Heart right ventricle (tissue), 16 donors: ENCODE data around the gene KLF1. TPM values are rescaled to one million over a fixed set of nuclear protein-coding genes. Genes with fewer than 3 reads are reported as not detected.

ENCODE experiments used
- ATAC-seq, 8 donors: fragments of 200-7000 bp; cut with Tn5 transposase; one replicate each; pipeline ENCODE4 v1.9.1; 2020; ENCODE audit warnings: mild to moderate bottlenecking in 8 of 8, moderate library complexity in 8 of 8, moderate number of reproducible peaks in 1 of 8
- DNase-seq, 2 donors: peaks; one replicate each; pipeline ENCODE4 v3.0.0-alpha.2; 2020
- H3K27ac ChIP-seq, 10 donors: fragments of 200-600 bp; sonication (generic) in 2 of 10; one replicate each; pipeline versions ENCODE4 v1.5.0 to v1.8.0; 2020 to 2022; ENCODE audit warnings: mild to moderate bottlenecking in 3 of 10
- H3K27me3 ChIP-seq, 7 donors: fragments of 200-600 bp; one replicate each; pipeline ENCODE4 v1.8.0; 2021 to 2022; ENCODE audit warnings: mild to moderate bottlenecking in 2 of 7
- H3K36me3 ChIP-seq, 9 donors: fragments of 200-600 bp; sonication (generic) in 1 of 9; one replicate each; pipeline versions ENCODE4 v1.5.0 to v1.8.0; 2020 to 2022; ENCODE audit warnings: mild to moderate bottlenecking in 2 of 9
- H3K4me1 ChIP-seq, 9 donors: fragments of 200-600 bp; sonication (generic) in 1 of 9; one replicate each; pipeline versions ENCODE4 v1.5.0 to v1.8.0; 2020 to 2022; ENCODE audit warnings: mild to moderate bottlenecking in 4 of 9
- H3K4me3 ChIP-seq, 10 donors: fragments of 200-600 bp; sonication (generic) in 2 of 10; one replicate each; pipeline versions ENCODE4 v1.5.0 to v1.8.0; 2020 to 2022; ENCODE audit warnings: mild to moderate bottlenecking in 7 of 10, moderate library complexity in 2 of 10
- H3K9me3 ChIP-seq, 11 donors: fragments of 200-600 bp in 10 of 11; sonication (generic) in 2 of 11; one replicate each; pipeline versions ENCODE4 v1.5.0 to v1.8.0; 2013 to 2022; ENCODE audit warnings: mild to moderate bottlenecking in 2 of 11, control low read depth in 1 of 11, moderate library complexity in 1 of 11
- WGBS, 2 donors: extraction: QIAGEN DNeasy Blood & Tissue Kit; methylation state at CpG; one replicate each; pipeline ENCODE4 v1.1.7; 2013; ENCODE audit warnings: inconsistent platforms in 1 of 2; 5-methylcytosine and 5-hydroxymethylcytosine counted together
- intact Hi-C, 10 donors: fragments of 100-400 bp; cut with DNase I; formaldehyde crosslinking; loops; one replicate each; pipeline versions ENCODE4 v1.11.1 to v1.14.2; 2022
- polyA plus RNA-seq, 2 donors: library from polyadenylated mRNA; stranded (reverse); fragments of 200-250 nt; gene quantifications; one replicate each; pipeline ENCODE4 v1.2.3, GENCODE V29; 2013
- total RNA-seq, 10 donors: library from RNA; stranded (reverse); fragmentation: NEBNext Ultra II Directional in 3 of 10; extraction: Animal tissue kit (Norgen Biotek cat#: 25700) in 3 of 10; gene quantifications; one replicate each; pipeline versions ENCODE4 v1.2.1 to v1.2.4, GENCODE V29; 2021 to 2023
- TF ChIP-seq, protein P1 (sequence below), 9 donors: fragments of 200-600 bp; sonication (generic) in 2 of 9; IDR thresholded peaks; one replicate each; pipeline versions ENCODE4 v1.5.0 to v1.8.0; 2021 to 2022; ENCODE audit warnings: antibody characterized with exemption in 9 of 9, mild to moderate bottlenecking in 5 of 9, moderate library complexity in 1 of 9
- donor health status: Arrhythmogenic right ventricular cardiomyopathy.
- donor health status: ischemic (EF 13 %, LVEDD 7.1; RV severe dilation, severe dysfunction).
- donor health status: healthy with polysubstance abuse.
- donor health status: DM: no; HTN: yes; CAD: no.
- donor health status: DM: no; HTN: no; CAD: no.
- donor health status: ischemic (EF 25% LVEDD 6.9; RV normal size, moderate dysfunction).
- donor health status: ischemic (EF 25% LVEDD 5.7; RV mildly dilated, moderate dysfunction).
- donor health status: healthy.
- donor health status: DM: yes; HTN: yes; CAD: no.
- donor health status: Ischemic cardiomyopathy.
- donor health status: ischemic (EF 35%, LVEDD 5.7; RV mildly dilated, moderate dysfunction).
- donor health status: nonischemic (EF 11% LVEDD 7.7; RV severe dilation, severe dysfunction).
- donor health status: DM: yes; HTN: yes; CAD: no.
- donor health status: PGD.
- donor health status: ischemic (EF 29% LVEDD 5.4; RV normal size, mild dysfunction).
- donor health status: nonischemic (EF 23%, LVEDD 6.1; RV moderate dilation, normal function).

KLF1 gene
- total and polyA plus RNA-seq, 12 donors: 0.13 TPM; not detected in 11

DNA sequence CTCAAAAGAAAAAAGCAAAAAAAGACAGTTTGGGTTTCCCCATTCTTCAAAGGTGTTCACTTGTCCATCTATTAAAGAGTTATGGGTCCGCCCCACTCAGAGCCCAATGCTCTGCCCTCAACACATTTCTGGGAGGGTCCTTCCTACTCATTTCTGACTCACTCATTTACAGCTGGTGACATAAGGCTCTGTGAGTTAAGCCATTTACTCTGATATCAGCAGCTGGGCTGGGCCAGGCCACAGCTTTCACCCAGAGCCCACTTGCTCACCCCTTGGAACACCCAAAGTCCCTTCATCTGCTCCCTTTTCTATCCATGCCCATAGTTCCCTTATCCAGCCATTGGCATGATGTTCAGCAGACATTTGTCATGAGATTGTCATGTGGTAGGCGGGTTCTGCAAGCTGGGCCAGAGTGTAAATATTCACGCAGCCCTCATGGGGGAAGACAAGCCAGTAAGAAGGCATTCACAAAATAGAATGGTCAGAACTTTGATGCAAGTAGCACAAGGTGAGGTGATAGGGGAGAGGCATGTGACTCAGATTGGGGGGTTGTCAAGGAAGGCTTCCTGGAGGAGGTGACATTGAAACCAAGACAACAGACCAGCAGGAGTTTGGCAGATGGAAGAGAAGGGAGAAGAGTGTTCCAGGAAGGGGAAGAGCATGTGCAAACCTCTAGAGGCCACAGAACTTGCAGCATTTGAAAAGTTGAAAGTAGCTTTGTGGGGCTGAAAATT is 42.8 kb downstream of the KLF1 start:
- Histone ChIP-seq H3K36me3 (no peaks in the 10 kb centered on the region), H3K4me1 (peaks cover 3 to 21% (median 9%) of the 10 kb centered on the region in 9 donors), H3K4me3 (no peak overlapping the region), H3K27me3 (peaks cover 4 to 82% (median 67%) of the 10 kb centered on the region in 7 donors), H3K27ac (no peak overlapping the region), H3K9me3 (no peaks in the 10 kb centered on the region)
- no peak for DNase-seq
- TF ChIP-seq, protein P1, sequence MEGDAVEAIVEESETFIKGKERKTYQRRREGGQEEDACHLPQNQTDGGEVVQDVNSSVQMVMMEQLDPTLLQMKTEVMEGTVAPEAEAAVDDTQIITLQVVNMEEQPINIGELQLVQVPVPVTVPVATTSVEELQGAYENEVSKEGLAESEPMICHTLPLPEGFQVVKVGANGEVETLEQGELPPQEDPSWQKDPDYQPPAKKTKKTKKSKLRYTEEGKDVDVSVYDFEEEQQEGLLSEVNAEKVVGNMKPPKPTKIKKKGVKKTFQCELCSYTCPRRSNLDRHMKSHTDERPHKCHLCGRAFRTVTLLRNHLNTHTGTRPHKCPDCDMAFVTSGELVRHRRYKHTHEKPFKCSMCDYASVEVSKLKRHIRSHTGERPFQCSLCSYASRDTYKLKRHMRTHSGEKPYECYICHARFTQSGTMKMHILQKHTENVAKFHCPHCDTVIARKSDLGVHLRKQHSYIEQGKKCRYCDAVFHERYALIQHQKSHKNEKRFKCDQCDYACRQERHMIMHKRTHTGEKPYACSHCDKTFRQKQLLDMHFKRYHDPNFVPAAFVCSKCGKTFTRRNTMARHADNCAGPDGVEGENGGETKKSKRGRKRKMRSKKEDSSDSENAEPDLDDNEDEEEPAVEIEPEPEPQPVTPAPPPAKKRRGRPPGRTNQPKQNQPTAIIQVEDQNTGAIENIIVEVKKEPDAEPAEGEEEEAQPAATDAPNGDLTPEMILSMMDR (IDR thresholded peaks at IDR 0.05): no peak
- ATAC-seq: no peak
- 82 to 86% methylated on average over 3 of the region's 3 CpGs for WGBS, 2 donors
- intact Hi-C loops: loop anchor here in 4 of 10 donors (5.0 to 10.0 kb wide), 3 partner anchors 37 to 77 kb away; partner anchors contain the start of genes HOOK2 (in 1 of the 4) and RNASEH2A (in 1 of the 4)

DNA sequence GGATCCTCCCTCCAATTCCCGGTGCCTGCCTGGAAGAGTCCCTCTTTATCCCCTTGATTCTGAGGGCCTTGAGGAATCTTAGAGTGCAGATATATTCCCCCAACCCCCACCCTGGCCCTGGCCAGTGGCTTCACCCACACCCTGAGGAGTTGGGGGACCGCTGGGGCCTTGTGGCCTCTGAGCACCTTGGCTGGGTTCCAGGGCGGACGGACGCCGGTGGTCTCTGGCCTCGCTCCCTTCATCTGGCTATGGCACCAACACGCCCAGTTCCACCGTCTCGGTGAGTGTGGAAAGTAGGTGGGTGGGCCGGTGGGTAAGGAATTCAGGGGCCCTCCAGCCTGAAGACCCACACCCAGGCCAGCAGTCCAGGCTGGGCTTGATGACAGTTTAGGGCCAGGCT is 43.7 kb downstream of the KLF1 start:
- intact Hi-C loops: loop anchor here in 4 of 10 donors (5.0 to 10.0 kb wide), 3 partner anchors 36 to 76 kb away; partner anchors contain the start of genes HOOK2 (in 1 of the 4) and RNASEH2A (in 1 of the 4)
- Histone ChIP-seq H3K27ac (no peak overlapping the region), H3K36me3 (no peaks in the 10 kb centered on the region), H3K27me3 (peaks cover 10 to 90% (median 75%) of the 10 kb centered on the region in 7 donors), H3K4me3 (no peak overlapping the region), H3K9me3 (no peaks in the 10 kb centered on the region), H3K4me1 (peaks cover 3 to 28% (median 14%) of the 10 kb centered on the region in 9 donors)
- TF ChIP-seq, protein P1 (IDR thresholded peaks at IDR 0.05): no peak
- 75 to 80% methylated on average over 11 of the region's 11 CpGs for WGBS, 2 donors
- no peak for ATAC-seq
- DNase-seq: no peak

GRCh38 chr19:12842511-12842910 is 44.5 kb downstream of the KLF1 start:
- WGBS, 2 donors: 93 to 96% methylated on average over 18 of the region's 18 CpGs
- H3K9me3 ChIP-seq: no peaks in the 10 kb centered on the region
- intact Hi-C loops: loop anchor here in 4 of 10 donors (5.0 to 10.0 kb wide), 3 partner anchors 35 to 75 kb away; partner anchors contain the start of genes HOOK2 (in 1 of the 4) and RNASEH2A (in 1 of the 4)
- H3K4me3 ChIP-seq: no peak overlapping the region
- TF ChIP-seq, protein P1 (IDR thresholded peaks at IDR 0.05): no peak
- ATAC-seq (no peak), DNase-seq (no peak)
- H3K27ac ChIP-seq: no peak overlapping the region
- H3K4me1 ChIP-seq: peaks cover 0 to 26% (median 13%) of the 10 kb centered on the region in 9 donors
- H3K36me3 ChIP-seq: no peaks in the 10 kb centered on the region
- H3K27me3 ChIP-seq: peaks cover 10 to 98% (median 83%) of the 10 kb centered on the region in 7 donors

GRCh38 chr19:12841094-12841493 is 45.9 kb downstream of the KLF1 start:
- no peaks in the 10 kb centered on the region for H3K9me3 ChIP-seq
- no peaks in the 10 kb centered on the region for H3K36me3 ChIP-seq
- intact Hi-C loops: loop anchor here in 4 of 10 donors (5.0 to 10.0 kb wide), 3 partner anchors 34 to 74 kb away; partner anchors contain the start of genes HOOK2 (in 1 of the 4) and RNASEH2A (in 1 of the 4)
- H3K27me3 ChIP-seq: peaks cover 16 to 100% (median 90%) of the 10 kb centered on the region in 7 donors
- ATAC-seq: no peak
- H3K27ac ChIP-seq: no peak overlapping the region
- 1 to 2% methylated on average over 29 of the region's 29 CpGs for WGBS, 2 donors
- peaks cover 0 to 22% (median 13%) of the 10 kb centered on the region in 9 donors for H3K4me1 ChIP-seq
- peak overlapping the region in 8 of 10 donors; percentile 8 to 33 (median 20) for H3K4me3 ChIP-seq
- no peak for DNase-seq
- TF ChIP-seq, protein P1 (IDR thresholded peaks at IDR 0.05): no peak
